Left renal cortex interstitium (tissue), 4 donors: ENCODE measurements around the gene PRH1. TPM values are rescaled to one million over a fixed set of nuclear protein-coding genes. Genes with fewer than 3 reads are reported as not detected.

ENCODE experiments used
- DNase-seq, 4 donors: peaks; one replicate each; pipeline ENCODE4 v3.0.0-alpha.2; 2013; ENCODE audit warnings: low read depth in 4 of 4, low spot score in 2 of 4, missing footprints in 1 of 4
- polyA plus RNA-seq, 4 donors: library from polyadenylated mRNA; unstranded; fragments of 120-200 nt; gene quantifications; one replicate each; pipeline ENCODE4 v1.2.1, GENCODE V29; 2013; ENCODE audit not compliant: insufficient read length in 4 of 4

PRH1 gene
- polyA plus RNA-seq, 4 donors: 13.8 to 18.5 (median 15.5) TPM

DNA sequence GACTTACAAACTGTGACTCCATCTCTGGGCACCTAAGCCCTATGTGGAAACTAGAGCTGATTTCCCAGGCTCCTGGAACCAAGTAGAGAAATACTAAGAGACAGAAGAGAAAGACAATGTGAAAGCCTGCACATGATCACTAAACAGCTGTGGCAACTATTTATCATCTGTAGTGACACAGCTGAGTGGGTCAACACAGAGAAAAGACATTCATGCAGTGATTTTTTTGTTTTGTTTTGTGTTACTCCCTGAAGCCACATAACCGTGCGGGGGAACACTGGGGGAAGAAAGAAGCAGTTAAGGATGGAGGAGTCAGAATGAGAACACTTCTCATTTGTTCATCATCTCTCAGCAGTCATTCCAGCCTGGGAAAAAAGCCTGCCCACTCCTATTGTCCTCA is 36.3 kb downstream of the PRH1 start:
- DNase-seq: no peak

DNA sequence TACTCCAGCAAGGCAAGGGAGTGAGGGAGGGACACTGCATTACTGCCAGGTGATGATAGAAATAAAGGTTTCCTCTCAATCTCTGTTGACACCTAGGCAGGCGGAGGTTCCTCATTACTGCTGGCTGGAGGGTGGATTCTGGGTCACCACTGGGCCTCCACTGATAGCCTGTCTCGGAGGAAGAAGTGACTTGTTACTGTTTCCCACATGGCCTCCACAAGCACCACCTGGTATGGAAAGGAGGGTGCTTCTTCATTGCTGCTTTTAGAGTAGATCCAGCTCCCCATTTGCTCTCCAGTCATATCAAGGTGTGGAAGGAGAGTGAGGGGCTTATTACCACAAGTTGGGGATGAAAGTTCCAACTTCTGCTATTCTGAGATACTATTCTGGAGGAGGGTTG is 41.2 kb downstream of the PRH1 start:
- DNase-seq: no peak

DNA sequence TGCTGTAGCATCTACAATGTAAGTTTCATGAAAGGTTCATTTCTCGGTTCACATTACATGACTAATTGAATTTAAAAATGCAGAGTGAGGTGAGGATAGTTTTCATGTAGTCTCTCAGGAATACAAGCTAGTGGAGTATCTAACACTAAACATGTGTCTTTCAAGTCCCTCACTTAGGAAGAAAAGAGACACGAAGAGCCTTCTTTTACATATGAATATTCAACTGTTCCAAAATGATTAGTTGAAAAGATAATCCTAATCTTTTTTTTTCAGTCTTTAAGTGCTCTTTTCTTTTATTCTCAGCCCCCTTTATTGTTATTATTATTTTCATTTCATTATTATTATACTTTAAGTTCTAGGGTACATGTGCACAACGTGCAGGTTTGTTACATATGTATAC is 45.6 kb downstream of the PRH1 start:
- DNase-seq: no peak

Other genes starting within 250 kb of the PRH1 start
- gene STYK1, start 210.2 kb downstream of the PRH1 start, polyA plus RNA-seq: 1 to 10 TPM in 2 of 4 donors, under 1 TPM in 2; 0.67 to 1.2 (median 0.86) TPM
- gene YBX3, start 160.9 kb downstream of the PRH1 start, polyA plus RNA-seq: 100 to 1,000 TPM; 215 to 278 (median 231) TPM
- not detected for gene TAS2R7, start 81.6 kb downstream of the PRH1 start, polyA plus RNA-seq
- gene TAS2R8, start 77.0 kb downstream of the PRH1 start, polyA plus RNA-seq: not detected
- gene TAS2R9, start 74.1 kb downstream of the PRH1 start, polyA plus RNA-seq: under 1 TPM in 1 of 4 donors, not detected in 3; 0.09 TPM
- gene TAS2R10, start 57.9 kb downstream of the PRH1 start, polyA plus RNA-seq: 1 to 10 TPM in 3 of 4 donors, under 1 TPM in 1; 0.65 to 3.4 (median 1.7) TPM
- 10 to 100 TPM in 2 of 4 donors, 1 to 10 TPM in 2; 4.0 to 15.1 (median 8.7) TPM for gene PRR4, start 34.8 kb downstream of the PRH1 start, polyA plus RNA-seq
- gene TAS2R13, start 25.3 kb upstream of the PRH1 start, polyA plus RNA-seq: under 1 TPM in 2 of 4 donors, not detected in 2; 0.19 to 0.21 TPM
- under 1 TPM; 0.32 to 0.99 (median 0.57) TPM for gene PRH2, start 45.0 kb upstream of the PRH1 start, polyA plus RNA-seq
- 1 to 10 TPM; 2.1 to 5.8 (median 3.4) TPM for gene TAS2R14, start 55.0 kb upstream of the PRH1 start, polyA plus RNA-seq
- under 1 TPM in 1 of 4 donors, not detected in 3; 0.14 TPM for gene TAS2R50, start 102.7 kb upstream of the PRH1 start, polyA plus RNA-seq
- 1 to 10 TPM in 3 of 4 donors, under 1 TPM in 1; 0.38 to 4.1 (median 1.8) TPM for gene TAS2R20, start 114.0 kb upstream of the PRH1 start, polyA plus RNA-seq
- 1 to 10 TPM in 2 of 4 donors, under 1 TPM in 2; 0.79 to 2.1 (median 1.3) TPM for gene TAS2R19, start 138.4 kb upstream of the PRH1 start, polyA plus RNA-seq
- 1 to 10 TPM in 3 of 4 donors, under 1 TPM in 1; 0.71 to 2.0 (median 1.6) TPM for gene TAS2R31, start 147.2 kb upstream of the PRH1 start, polyA plus RNA-seq
- gene TAS2R46, start 178.0 kb upstream of the PRH1 start, polyA plus RNA-seq: under 1 TPM in 3 of 4 donors, not detected in 1; 0.14 to 0.24 (median 0.23) TPM
- gene TAS2R43, start 208.1 kb upstream of the PRH1 start, polyA plus RNA-seq: under 1 TPM in 3 of 4 donors, not detected in 1; 0.31 to 0.81 (median 0.66) TPM